ENCODE measurements around the gene GGT7.

The GGT7 gene

DNA sequence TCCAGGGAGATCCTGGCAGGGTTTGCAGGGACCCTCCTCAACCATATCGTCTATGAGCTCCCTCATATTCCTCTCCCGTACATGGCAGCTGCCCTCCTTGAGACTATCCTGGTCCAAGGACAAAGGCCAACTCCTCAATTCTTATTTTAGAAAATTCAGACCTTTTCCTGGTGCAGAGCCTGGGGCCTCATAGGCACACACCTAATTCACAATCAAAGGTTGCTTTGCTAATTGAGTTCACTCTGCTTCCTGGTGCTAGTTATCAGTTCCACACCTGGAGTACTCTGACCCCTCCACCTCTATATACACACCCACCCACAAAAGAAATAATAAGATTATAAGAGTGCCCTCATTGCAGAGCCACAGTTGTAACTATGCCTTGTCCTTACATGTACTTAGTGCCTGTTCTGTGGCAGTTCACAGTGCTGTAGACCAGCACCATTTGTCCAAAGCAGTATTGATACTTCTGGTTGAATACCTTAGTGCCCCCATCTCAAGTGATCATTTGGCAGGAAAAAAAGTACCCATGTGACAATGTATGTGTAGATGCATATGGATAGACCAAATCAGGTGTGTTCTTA is 44.2 kb upstream of the GGT7 start:
- H4K20me1 ChIP-seq (ENCODE audit: insufficient read depth, low read length) = no peaks in the 10 kb centered on the region
- no peaks in the 10 kb centered on the region for H3K4me1 ChIP-seq (ENCODE audit: insufficient read depth, low read length, severe bottlenecking)
- no peak overlapping the region for H3K27ac ChIP-seq (ENCODE audit: low read depth, low read length, poor library complexity, severe bottlenecking)
- TF ChIP-seq EZH2 (IDR thresholded peaks at IDR 0.05; ENCODE audit: borderline replicate concordance, low read length) = no peak
- TF ChIP-seq, protein P1, sequence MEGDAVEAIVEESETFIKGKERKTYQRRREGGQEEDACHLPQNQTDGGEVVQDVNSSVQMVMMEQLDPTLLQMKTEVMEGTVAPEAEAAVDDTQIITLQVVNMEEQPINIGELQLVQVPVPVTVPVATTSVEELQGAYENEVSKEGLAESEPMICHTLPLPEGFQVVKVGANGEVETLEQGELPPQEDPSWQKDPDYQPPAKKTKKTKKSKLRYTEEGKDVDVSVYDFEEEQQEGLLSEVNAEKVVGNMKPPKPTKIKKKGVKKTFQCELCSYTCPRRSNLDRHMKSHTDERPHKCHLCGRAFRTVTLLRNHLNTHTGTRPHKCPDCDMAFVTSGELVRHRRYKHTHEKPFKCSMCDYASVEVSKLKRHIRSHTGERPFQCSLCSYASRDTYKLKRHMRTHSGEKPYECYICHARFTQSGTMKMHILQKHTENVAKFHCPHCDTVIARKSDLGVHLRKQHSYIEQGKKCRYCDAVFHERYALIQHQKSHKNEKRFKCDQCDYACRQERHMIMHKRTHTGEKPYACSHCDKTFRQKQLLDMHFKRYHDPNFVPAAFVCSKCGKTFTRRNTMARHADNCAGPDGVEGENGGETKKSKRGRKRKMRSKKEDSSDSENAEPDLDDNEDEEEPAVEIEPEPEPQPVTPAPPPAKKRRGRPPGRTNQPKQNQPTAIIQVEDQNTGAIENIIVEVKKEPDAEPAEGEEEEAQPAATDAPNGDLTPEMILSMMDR (IDR thresholded peaks at IDR 0.05; ENCODE audit: low read length) = no peak
- H3F3A ChIP-seq (ENCODE audit: insufficient read depth, low read length) = no peaks in the 10 kb centered on the region
- H3K9ac ChIP-seq (ENCODE audit: low read length) = no peak overlapping the region
- H2AFZ ChIP-seq (ENCODE audit: low read length) = no peak overlapping the region
- no peaks in the 10 kb centered on the region for H3K36me3 ChIP-seq (ENCODE audit: insufficient read depth, low read length)
- H3K4me3 ChIP-seq (ENCODE audit: low read depth, low read length, poor library complexity, severe bottlenecking) = no peak overlapping the region
- no peaks in the 10 kb centered on the region; the same call in 1 of the 2 replicates for H3K27me3 ChIP-seq (ENCODE audit: insufficient read depth, low read length)
- no peaks in the 10 kb centered on the region for H3K9me2 ChIP-seq (ENCODE audit: low read depth, low read length)
- no peak overlapping the region for H3K4me2 ChIP-seq (ENCODE audit: low read length)
- no peaks in the 10 kb centered on the region for H3K79me2 ChIP-seq (ENCODE audit: insufficient read depth, low read length)
- H3K9me3 ChIP-seq (ENCODE audit: low read length) = no peaks in the 10 kb centered on the region

DNA sequence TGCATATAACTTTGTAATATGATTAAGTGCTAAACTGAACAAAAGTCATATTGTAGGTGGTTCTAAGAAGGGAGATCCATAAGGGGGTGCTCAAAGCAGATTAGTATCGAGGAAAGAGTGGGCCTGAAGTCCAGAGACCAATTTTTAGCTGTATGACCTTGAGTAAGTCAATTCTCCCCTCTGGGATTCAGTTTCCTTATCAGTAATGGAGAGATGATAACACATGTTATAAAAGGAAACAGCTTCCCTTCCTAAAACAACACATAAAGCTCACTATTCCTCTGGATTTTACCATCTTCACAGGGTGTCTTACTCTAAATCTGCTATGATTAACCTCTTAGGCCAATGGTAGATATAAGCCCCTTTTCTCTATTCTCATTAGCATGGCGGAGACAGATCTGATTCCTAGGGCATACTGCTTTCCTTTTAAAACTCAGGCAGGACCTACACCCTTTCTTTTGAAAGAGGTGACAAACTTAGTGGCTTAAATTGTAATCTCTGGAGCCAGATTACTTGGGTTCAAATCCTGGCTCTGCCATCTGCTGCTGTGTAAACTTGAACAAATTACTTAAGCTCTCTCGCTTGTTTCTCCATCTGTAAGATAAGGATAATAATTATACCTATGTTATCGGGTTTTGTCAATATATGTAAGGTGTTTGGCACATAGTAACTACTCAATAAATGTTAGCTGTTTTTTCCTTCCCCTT is 43.2 kb upstream of the GGT7 start:
- Histone ChIP-seq H3K27ac (ENCODE audit: low read depth, low read length, poor library complexity, severe bottlenecking) (no peak overlapping the region), H3K4me3 (ENCODE audit: low read depth, low read length, poor library complexity, severe bottlenecking) (no peak overlapping the region), H4K20me1 (ENCODE audit: insufficient read depth, low read length) (no peaks in the 10 kb centered on the region), H3K4me1 (ENCODE audit: insufficient read depth, low read length, severe bottlenecking) (no peaks in the 10 kb centered on the region), H3K79me2 (ENCODE audit: insufficient read depth, low read length) (no peaks in the 10 kb centered on the region), H3K27me3 (ENCODE audit: insufficient read depth, low read length) (no peaks in the 10 kb centered on the region; the same call in 1 of the 2 replicates), H3K4me2 (ENCODE audit: low read length) (no peak overlapping the region), H3K9me3 (ENCODE audit: low read length) (no peaks in the 10 kb centered on the region), H3K9me2 (ENCODE audit: low read depth, low read length) (no peaks in the 10 kb centered on the region), H3K9ac (ENCODE audit: low read length) (no peak overlapping the region), H3K36me3 (ENCODE audit: insufficient read depth, low read length) (no peaks in the 10 kb centered on the region), H3F3A (ENCODE audit: insufficient read depth, low read length) (no peaks in the 10 kb centered on the region), H2AFZ (ENCODE audit: low read length) (no peak overlapping the region)
- TF ChIP-seq EZH2 (IDR thresholded peaks at IDR 0.05; ENCODE audit: borderline replicate concordance, low read length) = no peak
- TF ChIP-seq, protein P1 (IDR thresholded peaks at IDR 0.05; ENCODE audit: low read length) = no peak

DNA sequence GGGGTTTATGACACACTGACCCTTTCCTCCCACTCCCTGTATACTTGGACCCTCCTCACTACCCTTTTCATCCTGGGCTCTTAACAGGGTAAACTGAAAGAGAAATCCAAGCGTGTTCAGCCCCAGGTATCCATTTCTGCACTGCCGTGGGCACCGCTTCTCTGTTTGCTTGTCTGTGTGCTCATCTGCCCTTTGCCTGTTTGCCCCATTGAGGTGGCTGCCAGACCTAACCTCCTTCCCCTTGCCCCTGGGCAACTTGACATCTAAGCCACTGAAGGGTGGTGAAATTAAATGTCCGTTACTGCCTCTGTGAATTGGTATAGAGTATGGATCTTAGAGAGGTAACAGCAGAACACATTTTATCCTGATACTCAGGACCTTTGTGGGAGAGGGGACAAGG is 42.5 kb upstream of the GGT7 start:
- no peaks in the 10 kb centered on the region for H3K36me3 ChIP-seq (ENCODE audit: insufficient read depth, low read length)
- H3K4me2 ChIP-seq (ENCODE audit: low read length) = no peak overlapping the region
- H3K9ac ChIP-seq (ENCODE audit: low read length) = no peak overlapping the region
- no peaks in the 10 kb centered on the region for H3F3A ChIP-seq (ENCODE audit: insufficient read depth, low read length)
- no peaks in the 10 kb centered on the region for H3K79me2 ChIP-seq (ENCODE audit: insufficient read depth, low read length)
- H3K9me3 ChIP-seq (ENCODE audit: low read length) = no peaks in the 10 kb centered on the region
- H4K20me1 ChIP-seq (ENCODE audit: insufficient read depth, low read length) = no peaks in the 10 kb centered on the region
- no peak for TF ChIP-seq EZH2 (IDR thresholded peaks at IDR 0.05; ENCODE audit: borderline replicate concordance, low read length)
- TF ChIP-seq, protein P1 (IDR thresholded peaks at IDR 0.05; ENCODE audit: low read length) = no peak
- no peaks in the 10 kb centered on the region for H3K4me1 ChIP-seq (ENCODE audit: insufficient read depth, low read length, severe bottlenecking)
- H2AFZ ChIP-seq (ENCODE audit: low read length) = no peak overlapping the region
- H3K9me2 ChIP-seq (ENCODE audit: low read depth, low read length) = no peaks in the 10 kb centered on the region
- H3K4me3 ChIP-seq (ENCODE audit: low read depth, low read length, poor library complexity, severe bottlenecking) = no peak overlapping the region
- no peak overlapping the region for H3K27ac ChIP-seq (ENCODE audit: low read depth, low read length, poor library complexity, severe bottlenecking)
- no peaks in the 10 kb centered on the region; the same call in 1 of the 2 replicates for H3K27me3 ChIP-seq (ENCODE audit: insufficient read depth, low read length)

Measured in OCI-LY1 (cell line).